Neural cell (in vitro differentiated cells): Measurements from ENCODE around the gene MGLL. TPM values are rescaled to one million over a fixed set of nuclear protein-coding genes. Genes with fewer than 3 reads are reported as not detected.
A peak's percentile ranks its signal among the peaks of the same experiment; 100 is the strongest.

Experiments
- H2AFZ ChIP-seq: fragments of 200-600, 300-800 bp; sonication (generic), shearing (Covaris generic); 2 replicates; pipeline ENCODE4 v1.6.0; 2014; ENCODE audit warnings: low read depth, mild to moderate bottlenecking, antibody characterized with exemption, low read length, moderate library complexity
- H3F3A ChIP-seq: fragments of 200-600 bp; shearing (Covaris generic); 2 replicates; pipeline ENCODE4 v1.6.1; 2016; ENCODE audit warnings: mild to moderate bottlenecking, moderate library complexity, mixed read lengths, antibody characterized with exemption, low read length; ENCODE audit not compliant: insufficient read depth, poor library complexity, severe bottlenecking
- H3K27ac ChIP-seq: fragments of 200-600, 300-800 bp; sonication (generic), shearing (Covaris generic); 2 replicates; pipeline ENCODE4 v1.5.1; 2014; ENCODE audit warnings: mild to moderate bottlenecking, low read length, moderate library complexity
- H3K27me3 ChIP-seq: fragments of 300-800, 200-600 bp; sonication (generic), shearing (Covaris generic); 2 replicates; pipeline ENCODE4 v1.6.0; 2014; ENCODE audit warnings: mild to moderate bottlenecking, low read depth, low read length, moderate library complexity; ENCODE audit not compliant: insufficient read depth
- H3K36me3 ChIP-seq: fragments of 300-800, 200-600 bp; sonication (generic), shearing (Covaris generic); 2 replicates; pipeline ENCODE4 v1.5.1; 2014; ENCODE audit warnings: mild to moderate bottlenecking, antibody characterized with exemption, low read length, moderate library complexity; ENCODE audit not compliant: insufficient read depth
- H3K4me2 ChIP-seq: fragments of 300-800, 200-600 bp; sonication (generic), shearing (Covaris generic); 2 replicates; pipeline ENCODE4 v1.6.0; 2014; ENCODE audit warnings: mild to moderate bottlenecking, low read length
- H3K4me3 ChIP-seq: fragments of 300-800, 200-600 bp; sonication (generic), shearing (Covaris generic); 2 replicates; pipeline ENCODE4 v1.5.1; 2014; ENCODE audit warnings: mild to moderate bottlenecking, low read length, moderate library complexity
- H3K79me2 ChIP-seq: fragments of 200-600 bp; shearing (Covaris generic); replicated peaks from 2 replicates; pipeline ENCODE4 v1.6.0; 2014; ENCODE audit warnings: mild to moderate bottlenecking, low read length, moderate library complexity; ENCODE audit not compliant: insufficient read depth
- H3K9ac ChIP-seq: fragments of 300-800, 200-600 bp; sonication (generic), shearing (Covaris generic); 2 replicates; pipeline ENCODE4 v1.6.1; 2016; ENCODE audit warnings: mild to moderate bottlenecking, low read length, mixed read lengths
- H3K9me2 ChIP-seq: fragments of 200-600 bp; shearing (Covaris generic); 2 replicates; pipeline ENCODE4 v1.6.1; 2016; ENCODE audit warnings: mild to moderate bottlenecking, low read length, mixed read lengths; ENCODE audit not compliant: insufficient read depth
- H3K9me3 ChIP-seq: fragments of 200-600, 300-800 bp; sonication (generic), shearing (Covaris generic); 2 replicates; pipeline ENCODE4 v1.6.1; 2016; ENCODE audit warnings: mild to moderate bottlenecking, mixed run types, low read length, moderate library complexity, mixed read lengths
- H4K20me1 ChIP-seq: fragments of 200-600 bp; shearing (Covaris generic); 2 replicates; pipeline ENCODE4 v1.6.1; 2016; ENCODE audit warnings: mild to moderate bottlenecking, mixed run types; ENCODE audit not compliant: insufficient read depth
- CTCF ChIP-seq: fragments of 450-650 bp; IDR thresholded peaks from 2 replicates; pipeline ENCODE4 v1.5.1; 2014; ENCODE audit warnings: antibody characterized with exemption, mild to moderate bottlenecking, moderate library complexity; ENCODE audit not compliant: poor library complexity, severe bottlenecking
- EP300 ChIP-seq: fragments of 450-650 bp; conservative IDR thresholded peaks from 2 replicates; pipeline ENCODE4 v1.6.1; 2014; ENCODE audit warnings: antibody characterized with exemption, mild to moderate bottlenecking, moderate library complexity; ENCODE audit not compliant: poor library complexity, severe bottlenecking
- EZH2 ChIP-seq: fragments of 200-600, 300-800 bp; shearing (Covaris generic), sonication (generic); IDR thresholded peaks from 2 replicates; pipeline ENCODE4 v1.6.1; 2014; ENCODE audit warnings: antibody characterized with exemption, low read length, borderline replicate concordance, mild to moderate bottlenecking; ENCODE audit not compliant: insufficient read depth, poor library complexity, severe bottlenecking
- MXI1 ChIP-seq: fragments of 450-650 bp; conservative IDR thresholded peaks from 2 replicates; pipeline ENCODE4 v1.6.1; 2014; ENCODE audit warnings: antibody characterized with exemption, mild to moderate bottlenecking; ENCODE audit not compliant: poor library complexity, severe bottlenecking
- POLR2AphosphoS5 ChIP-seq: IDR thresholded peaks from 2 replicates; pipeline ENCODE4 v1.6.1; 2012
- RAD21 ChIP-seq: fragments of 450-650 bp; conservative IDR thresholded peaks from 2 replicates; pipeline ENCODE4 v1.6.1; 2014; ENCODE audit warnings: antibody characterized with exemption, mild to moderate bottlenecking, moderate library complexity
- REST ChIP-seq: IDR thresholded peaks from 2 replicates; pipeline ENCODE4 v1.6.1; 2012; ENCODE audit warnings: borderline replicate concordance
- SMC3 ChIP-seq: fragments of 450-650 bp; conservative IDR thresholded peaks from 2 replicates; pipeline ENCODE4 v1.6.1; 2014; ENCODE audit warnings: antibody characterized with exemption, mild to moderate bottlenecking, moderate library complexity; ENCODE audit not compliant: poor library complexity
- TAF1 ChIP-seq: IDR thresholded peaks from 2 replicates; pipeline ENCODE4 v1.6.1; 2012; ENCODE audit warnings: low read depth
- polyA plus RNA-seq: library from polyadenylated mRNA; depleted of rRNA; stranded (reverse); fragments of >200 nt; gene quantifications from 2 replicates; pipeline ENCODE4 v1.2.3, GENCODE V29; 2014

The MGLL gene
- polyA plus RNA-seq, 1 donor from 2014 or later: 2.0 TPM

DNA sequence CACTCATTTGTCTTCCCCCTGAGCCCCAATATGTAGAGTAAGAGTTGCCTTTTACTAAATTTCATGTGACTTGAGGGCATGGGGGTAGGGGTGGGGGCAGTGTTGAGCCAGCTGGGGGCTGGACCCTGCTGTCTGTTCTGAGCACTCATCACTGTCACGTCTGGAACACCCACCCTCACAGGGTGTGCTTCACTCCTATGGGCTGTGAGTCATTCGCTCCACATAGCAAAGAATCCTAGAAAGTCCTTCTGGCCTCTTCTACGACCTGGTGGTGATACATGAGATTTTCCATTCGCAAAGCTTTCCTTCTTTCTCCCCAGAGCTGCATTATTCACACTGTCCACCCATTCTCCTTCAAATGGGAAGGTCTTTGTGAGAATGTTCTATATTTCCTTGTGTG lies 43.6 kb upstream of the MGLL start:
- no peaks in the 10 kb centered on the region for H3K36me3 ChIP-seq
- H2AFZ ChIP-seq: no peak overlapping the region
- peaks cover 5% of the 10 kb centered on the region for H3F3A ChIP-seq
- no peak overlapping the region for H3K4me3 ChIP-seq
- no peaks in the 10 kb centered on the region for H4K20me1 ChIP-seq
- H3K27ac ChIP-seq: no peak overlapping the region
- TF ChIP-seq POLR2AphosphoS5 (no peak), CTCF (no peak), REST (no peak), RAD21 (no peak), MXI1 (no peak), EP300 (no peak), SMC3 (no peak), TAF1 (no peak), EZH2 (no peak)
- no peaks in the 10 kb centered on the region for H3K79me2 ChIP-seq
- H3K9me2 ChIP-seq: no peaks in the 10 kb centered on the region
- H3K4me2 ChIP-seq: no peak overlapping the region
- H3K27me3 ChIP-seq: no peaks in the 10 kb centered on the region
- no peaks in the 10 kb centered on the region for H3K9me3 ChIP-seq
- H3K9ac ChIP-seq: no peak overlapping the region

GRCh38 chr3:127860211-127860696 lies 37.9 kb upstream of the MGLL start:
- Histone ChIP-seq H4K20me1 (no peaks in the 10 kb centered on the region), H3K27me3 (no peaks in the 10 kb centered on the region), H3K9me2 (no peaks in the 10 kb centered on the region), H3K9me3 (no peaks in the 10 kb centered on the region), H3K27ac (peak overlapping the region; percentile 62), H3K36me3 (no peaks in the 10 kb centered on the region), H3K79me2 (no peaks in the 10 kb centered on the region), H2AFZ (no peak overlapping the region), H3K9ac (peak overlapping the region; percentile 2), H3F3A (peaks cover 6% of the 10 kb centered on the region), H3K4me2 (no peak overlapping the region), H3K4me3 (peak overlapping the region; percentile 33)
- no peak for TF ChIP-seq CTCF
- no peak for TF ChIP-seq RAD21
- peak; percentile 20 for TF ChIP-seq POLR2AphosphoS5
- TF ChIP-seq TAF1: no peak
- no peak for TF ChIP-seq MXI1
